HL-60 (cell line): ENCODE measurements around the gene FAM107B.

ENCODE experiments used
- POLR2AphosphoS5 ChIP-seq: IDR thresholded peaks from 2 replicates; pipeline ENCODE4 v1.6.1; 2012; ENCODE audit warnings: low read depth
- SPI1 ChIP-seq: IDR thresholded peaks from 2 replicates; pipeline ENCODE4 v1.6.1; 2012; ENCODE audit warnings: low read depth, mild to moderate bottlenecking, borderline replicate concordance
- TF ChIP-seq, protein P1 (sequence below): IDR thresholded peaks from one replicate; pipeline ENCODE4 v1.5.1; 2011; ENCODE audit warnings: low read length, control low read depth, inconsistent platforms; ENCODE audit not compliant: insufficient read depth

- TF ChIP-seq SPI1, result no peak
- no peak for TF ChIP-seq POLR2AphosphoS5
- TF ChIP-seq, protein P1, sequence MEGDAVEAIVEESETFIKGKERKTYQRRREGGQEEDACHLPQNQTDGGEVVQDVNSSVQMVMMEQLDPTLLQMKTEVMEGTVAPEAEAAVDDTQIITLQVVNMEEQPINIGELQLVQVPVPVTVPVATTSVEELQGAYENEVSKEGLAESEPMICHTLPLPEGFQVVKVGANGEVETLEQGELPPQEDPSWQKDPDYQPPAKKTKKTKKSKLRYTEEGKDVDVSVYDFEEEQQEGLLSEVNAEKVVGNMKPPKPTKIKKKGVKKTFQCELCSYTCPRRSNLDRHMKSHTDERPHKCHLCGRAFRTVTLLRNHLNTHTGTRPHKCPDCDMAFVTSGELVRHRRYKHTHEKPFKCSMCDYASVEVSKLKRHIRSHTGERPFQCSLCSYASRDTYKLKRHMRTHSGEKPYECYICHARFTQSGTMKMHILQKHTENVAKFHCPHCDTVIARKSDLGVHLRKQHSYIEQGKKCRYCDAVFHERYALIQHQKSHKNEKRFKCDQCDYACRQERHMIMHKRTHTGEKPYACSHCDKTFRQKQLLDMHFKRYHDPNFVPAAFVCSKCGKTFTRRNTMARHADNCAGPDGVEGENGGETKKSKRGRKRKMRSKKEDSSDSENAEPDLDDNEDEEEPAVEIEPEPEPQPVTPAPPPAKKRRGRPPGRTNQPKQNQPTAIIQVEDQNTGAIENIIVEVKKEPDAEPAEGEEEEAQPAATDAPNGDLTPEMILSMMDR, result no peak
Measured at GRCh38 chr10:14798636-14799035, 23.9 kb upstream of the FAM107B start.
